GM18519 (cell line): Measurements from ENCODE around the gene GNPAT.

Source experiments
- ATAC-seq: cut with Tn5 transposase; IDR thresholded peaks from one replicate; pipeline ENCODE4 v1.9.1; 2021; ENCODE audit warnings: mild to moderate bottlenecking, moderate library complexity; ENCODE audit not compliant: unreplicated experiment, low FRiP score

The GNPAT gene

GRCh38 chr1:231240883-231241735 lies at the start of gene GNPAT:
GNPAT (plus strand) TSS chr1:231241212; CDS start chr1:231241379, 167 bp downstream.
- ATAC-seq, result peak; percentile 85

GRCh38 chr1:231192620-231193163 lies 48.3 kb upstream of the GNPAT start:
- no peak for ATAC-seq

- no peak for ATAC-seq
Measured at GRCh38 chr1:231193710-231194340, 47.2 kb upstream of the GNPAT start.

- no peak for ATAC-seq
Measured at GRCh38 chr1:231194476-231194842, 46.6 kb upstream of the GNPAT start.

GRCh38 chr1:231194843-231195516 lies 46.0 kb upstream of the GNPAT start:
- ATAC-seq, result no peak

GRCh38 chr1:231196307-231196706 lies 44.7 kb upstream of the GNPAT start:
- no peak for ATAC-seq

GRCh38 chr1:231196728-231197127 lies 44.3 kb upstream of the GNPAT start:
- no peak for ATAC-seq

- ATAC-seq, result no peak
Measured at GRCh38 chr1:231199868-231200267, 41.1 kb upstream of the GNPAT start.

GRCh38 chr1:231200388-231201031 lies 40.5 kb upstream of the GNPAT start:
- ATAC-seq, result no peak

GRCh38 chr1:231201375-231201978 lies 39.5 kb upstream of the GNPAT start:
- no peak for ATAC-seq

- ATAC-seq, result no peak
Measured at GRCh38 chr1:231201979-231202633, 38.9 kb upstream of the GNPAT start.

GRCh38 chr1:231203259-231204057 lies 37.6 kb upstream of the GNPAT start:
- ATAC-seq, result no peak

GRCh38 chr1:231206856-231207255 lies 34.2 kb upstream of the GNPAT start:
- no peak for ATAC-seq

GRCh38 chr1:231207437-231207836 lies 33.6 kb upstream of the GNPAT start:
- ATAC-seq, result no peak

- ATAC-seq, result no peak
Measured at GRCh38 chr1:231208980-231209379, 32.0 kb upstream of the GNPAT start.

- no peak for ATAC-seq
Measured at GRCh38 chr1:231209531-231209930, 31.5 kb upstream of the GNPAT start.

- no peak for ATAC-seq
Measured at GRCh38 chr1:231210126-231210525, 30.9 kb upstream of the GNPAT start.

GRCh38 chr1:231211005-231211857 lies 29.8 kb upstream of the GNPAT start:
- peak; percentile 88 for ATAC-seq
